Pancreas (tissue), 10 donors: Measurements from ENCODE around the gene ANKRD13A. TPM values are rescaled to one million over a fixed set of nuclear protein-coding genes. Genes with fewer than 3 reads are reported as not detected.
A peak's percentile ranks its signal among the peaks of the same experiment; 100 is the strongest.

ENCODE experiments used
- ATAC-seq, 4 donors: fragments of 200-7000 bp; cut with Tn5 transposase; one replicate each; pipeline versions ENCODE4 v1.8.0 to v1.9.1; 2020; ENCODE audit warnings: mild to moderate bottlenecking in 4 of 4, moderate library complexity in 4 of 4
- DNase-seq, 6 donors: peaks; one replicate each; pipeline ENCODE4 v3.0.0-alpha.2; 2020
- FAIRE-seq: peaks from 2 replicates; lab custom pipeline; 2012; peaks lifted over from hg19 to GRCh38; lab: Jason Lieb, UNC
- H3K27ac ChIP-seq, 4 donors: fragments of 200-600 bp; sonication (generic); 1 replicate in 3 of 4; 2 replicates in 1 of 4; pipeline versions ENCODE4 v1.5.0 to v1.8.0; 2020
- H3K27me3 ChIP-seq, 4 donors: fragments of 200-600 bp; one replicate each; pipeline ENCODE4 v1.8.0; 2021
- H3K36me3 ChIP-seq, 3 donors: fragments of 200-600 bp; sonication (generic) in 1 of 3; one replicate each; pipeline versions ENCODE4 v1.5.0 to v1.8.0; 2020 to 2021
- H3K4me1 ChIP-seq, 3 donors: fragments of 200-600 bp; one replicate each; pipeline ENCODE4 v1.8.0; 2021
- H3K4me3 ChIP-seq, 4 donors: fragments of 200-600 bp; sonication (generic) in 2 of 4; one replicate each; pipeline versions ENCODE4 v1.5.0 to v1.8.0; 2020 to 2021
- H3K9me3 ChIP-seq, 4 donors: fragments of 200-600 bp; one replicate each; pipeline ENCODE4 v1.8.0; 2021
- WGBS, 2 donors: extraction: QIAGEN DNeasy Blood & Tissue Kit; methylation state at CpG; one replicate each; pipeline ENCODE4 v1.1.7; 2013; 5-methylcytosine and 5-hydroxymethylcytosine counted together
- intact Hi-C, 3 donors: fragments of 100-400 bp; cut with DNase I; formaldehyde crosslinking; loops; one replicate each; pipeline versions ENCODE4 v1.11.1 to v1.14.2; 2022
- polyA plus RNA-seq, 2 donors: library from polyadenylated mRNA; stranded (reverse); fragments of 200-250 nt; gene quantifications; one replicate each; pipeline ENCODE4 v1.2.3, GENCODE V29; 2013
- total RNA-seq, 6 donors: library from RNA; stranded (reverse); fragmentation: NEBNext Ultra II Directional in 4 of 6; extraction: Animal tissue kit (Norgen Biotek cat#: 25700) in 4 of 6; gene quantifications; one replicate each; pipeline versions ENCODE4 v1.2.1 to v1.2.4, GENCODE V29; 2021 to 2023
- TF ChIP-seq, protein P1 (sequence below), 4 donors: fragments of 200-600 bp; sonication (generic) in 3 of 4; IDR thresholded peaks; one replicate each; pipeline versions ENCODE4 v1.5.0 to v1.8.0; 2021; ENCODE audit warnings: antibody characterized with exemption in 4 of 4
- donor health status: healthy with polysubstance abuse.
- donor health status: DM: no; HTN: no; CAD: no; lungs with moderate emphysema.
- donor health status: DM: no; HTN: no; CAD: no.
- donor health status: control.
- donor health status: control.
- donor health status: Bipolar disorder and iron deficiency.
- donor health status: DM: yes; HTN: yes; CAD: no.
- donor health status: DM: no; HTN: no; CAD: no.
- donor health status: DM: no; HTN: no; CAD: no.
- donor health status: DM: yes; HTN: yes; CAD: no.

ANKRD13A gene
- total and polyA plus RNA-seq, 8 donors, result 10.7 to 29.7 (median 16.7) TPM

DNA sequence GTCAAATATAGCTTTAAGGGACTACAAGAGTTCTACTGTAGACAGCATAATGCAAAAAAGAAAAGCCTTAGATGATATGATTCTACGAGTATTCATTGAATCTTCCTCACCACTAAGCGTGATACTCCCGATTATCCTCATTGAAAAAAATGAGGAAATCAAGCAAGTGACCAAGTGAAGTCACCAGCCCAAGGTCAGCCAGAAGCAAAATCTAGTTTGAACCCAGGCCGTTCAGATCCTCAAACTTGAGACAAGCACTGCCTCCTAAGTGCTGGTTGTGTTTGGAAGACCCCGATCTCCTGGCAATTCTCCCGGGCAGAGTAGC, 3.9 kb upstream of the ANKRD13A start:
- intact Hi-C loops, result loop anchor here in 1 of 3 donors (10.0 kb wide), 1 partner anchor 51 kb away; no protein-coding TSS in a partner anchor
- H3K27ac ChIP-seq, result peak overlapping the region; percentile 69 to 87 (median 81)

DNA sequence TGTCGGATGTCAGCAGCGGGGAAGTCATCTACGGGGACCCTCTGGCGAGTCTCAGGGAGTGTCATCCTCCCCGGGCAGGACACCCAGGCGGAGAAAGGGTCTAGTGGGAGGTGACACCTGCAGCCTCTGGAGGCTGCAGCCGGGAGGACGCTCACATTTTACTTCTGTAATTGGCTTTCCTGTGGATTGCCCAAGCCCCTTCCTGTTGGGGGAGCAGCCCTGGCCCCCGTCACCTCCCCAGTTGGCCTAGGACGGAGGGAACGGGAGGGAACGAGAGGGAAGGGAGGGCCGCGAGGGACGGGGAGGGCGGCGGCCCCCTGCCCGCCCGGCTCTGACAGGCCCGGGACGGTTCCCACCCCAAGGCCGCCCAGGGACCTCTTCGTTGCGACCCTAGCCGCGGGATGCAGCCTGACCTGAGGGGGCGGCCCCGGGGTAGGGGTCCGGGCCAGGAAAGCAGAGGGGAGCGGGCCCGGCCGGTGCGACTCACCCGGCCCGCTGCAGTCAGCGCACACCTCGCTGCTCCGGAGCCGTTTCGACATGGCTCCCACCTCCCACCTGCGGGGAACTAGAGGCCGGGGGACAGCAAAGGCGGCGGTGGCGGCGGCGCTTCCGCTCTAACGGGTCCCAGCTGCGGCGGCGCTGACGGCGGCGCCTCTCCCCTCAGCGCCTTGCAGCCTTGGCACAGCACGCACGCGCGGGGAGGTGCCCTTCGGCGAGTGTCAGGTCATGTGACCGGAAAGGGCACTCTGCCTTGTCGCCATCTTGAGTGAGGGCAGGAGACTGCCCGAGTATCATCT, 3.3 kb upstream of the ANKRD13A start, which contains the start of gene GIT2:
TSS of gene GIT2 (minus strand) at position 683 of the 797 bp plus-strand sequence. CDS start at position 539, 144 bp downstream.
- ATAC-seq (peak; percentile 80 to 90 (median 85)), DNase-seq (peak; percentile 93 to 98 (median 94)), FAIRE-seq (no peak)
- WGBS, 2 donors, result 0% methylated on average over 50 to 65 of the region's 65 CpGs
- Histone ChIP-seq H3K27me3 (no peaks in the 10 kb centered on the region), H3K4me1 (peaks cover 6 to 35% (median 12%) of the 10 kb centered on the region in 3 donors), H3K4me3 (peak within 1 kb of the TSS; percentile 69 to 99 (median 84)), H3K9me3 (no peaks in the 10 kb centered on the region), H3K36me3 (peaks cover 0 to under 1% (median 0%) of the 10 kb centered on the region in 3 donors), H3K27ac (peak within 1 kb of the TSS; percentile 69 to 87 (median 81))
- TF ChIP-seq, protein P1, sequence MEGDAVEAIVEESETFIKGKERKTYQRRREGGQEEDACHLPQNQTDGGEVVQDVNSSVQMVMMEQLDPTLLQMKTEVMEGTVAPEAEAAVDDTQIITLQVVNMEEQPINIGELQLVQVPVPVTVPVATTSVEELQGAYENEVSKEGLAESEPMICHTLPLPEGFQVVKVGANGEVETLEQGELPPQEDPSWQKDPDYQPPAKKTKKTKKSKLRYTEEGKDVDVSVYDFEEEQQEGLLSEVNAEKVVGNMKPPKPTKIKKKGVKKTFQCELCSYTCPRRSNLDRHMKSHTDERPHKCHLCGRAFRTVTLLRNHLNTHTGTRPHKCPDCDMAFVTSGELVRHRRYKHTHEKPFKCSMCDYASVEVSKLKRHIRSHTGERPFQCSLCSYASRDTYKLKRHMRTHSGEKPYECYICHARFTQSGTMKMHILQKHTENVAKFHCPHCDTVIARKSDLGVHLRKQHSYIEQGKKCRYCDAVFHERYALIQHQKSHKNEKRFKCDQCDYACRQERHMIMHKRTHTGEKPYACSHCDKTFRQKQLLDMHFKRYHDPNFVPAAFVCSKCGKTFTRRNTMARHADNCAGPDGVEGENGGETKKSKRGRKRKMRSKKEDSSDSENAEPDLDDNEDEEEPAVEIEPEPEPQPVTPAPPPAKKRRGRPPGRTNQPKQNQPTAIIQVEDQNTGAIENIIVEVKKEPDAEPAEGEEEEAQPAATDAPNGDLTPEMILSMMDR (IDR thresholded peaks at IDR 0.05), result no peak
- intact Hi-C loops, result loop anchor here in 1 of 3 donors (10.0 kb wide), 1 partner anchor 51 kb away; no protein-coding TSS in a partner anchor

More for the DNA sequence above, 3.9 kb upstream of the ANKRD13A start:
- TF ChIP-seq, protein P1 (IDR thresholded peaks at IDR 0.05), result no peak
- DNase-seq (no peak), ATAC-seq (peak; percentile 1 to 16 (median 6)), FAIRE-seq (no peak)
- Histone ChIP-seq H3K4me1 (peaks cover 6 to 35% (median 17%) of the 10 kb centered on the region in 3 donors), H3K9me3 (no peaks in the 10 kb centered on the region), H3K27me3 (no peaks in the 10 kb centered on the region), H3K4me3 (peak overlapping the region; percentile 69 to 99 (median 84)), H3K36me3 (peaks cover 1 to 5% (median 4%) of the 10 kb centered on the region in 3 donors)
- WGBS, 2 donors, result 0% methylated on average over 6 of the region's 6 CpGs

DNA sequence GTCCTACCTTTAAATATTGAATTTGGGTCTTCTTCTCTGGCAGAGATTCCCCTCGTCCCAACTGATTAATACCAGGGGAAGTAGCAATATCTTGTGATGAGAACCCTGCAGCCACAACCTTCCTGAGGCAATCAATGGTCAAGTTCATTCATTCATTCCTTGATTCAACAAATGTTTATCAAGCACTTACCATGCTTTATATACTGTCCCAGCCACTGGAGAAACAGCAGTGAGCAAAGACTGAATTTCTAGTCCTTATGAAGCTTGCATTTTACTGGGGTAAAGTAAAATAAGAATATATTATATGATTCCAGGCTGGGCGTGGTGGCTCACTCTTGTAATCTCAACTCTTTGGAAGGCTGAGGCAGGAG, 2.8 kb upstream of the ANKRD13A start:
- 49 to 50% methylated on average over 2 of the region's 2 CpGs for WGBS, 2 donors
- intact Hi-C loops, result loop anchor here in 1 of 3 donors (10.0 kb wide), 1 partner anchor 52 kb away; no protein-coding TSS in a partner anchor
- no peaks in the 10 kb centered on the region for H3K9me3 ChIP-seq
- TF ChIP-seq, protein P1 (IDR thresholded peaks at IDR 0.05), result no peak
- FAIRE-seq (no peak), DNase-seq (no peak), ATAC-seq (no peak)
- no peaks in the 10 kb centered on the region for H3K36me3 ChIP-seq
- H3K27ac ChIP-seq, result peak overlapping the region in 2 of 4 donors; percentile 86 to 87
- peak overlapping the region; percentile 69 to 99 (median 84) for H3K4me3 ChIP-seq
- no peaks in the 10 kb centered on the region for H3K27me3 ChIP-seq
- peaks cover 6 to 40% (median 12%) of the 10 kb centered on the region in 3 donors for H3K4me1 ChIP-seq

DNA sequence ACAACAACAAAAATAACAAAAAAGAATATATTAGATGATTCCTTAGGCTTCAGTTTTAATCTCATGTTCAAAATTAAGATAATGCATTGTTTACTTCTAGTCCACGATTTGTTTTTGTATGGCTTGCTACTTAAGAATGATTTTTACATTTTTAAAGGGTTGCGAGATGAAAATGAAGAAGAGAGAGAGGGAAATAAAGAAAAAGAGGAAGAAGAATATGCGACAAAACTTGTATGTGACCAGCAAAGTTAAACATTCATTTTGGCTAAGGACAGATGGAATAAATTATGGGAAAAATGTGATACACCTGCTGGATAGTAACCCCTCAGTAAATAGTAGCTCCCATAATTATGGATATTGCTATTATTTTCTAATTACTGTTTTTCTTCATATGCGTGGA, 1.8 kb upstream of the ANKRD13A start:
- no peaks in the 10 kb centered on the region for H3K36me3 ChIP-seq
- intact Hi-C loops, result loop anchor here in 1 of 3 donors (10.0 kb wide), 1 partner anchor 53 kb away; no protein-coding TSS in a partner anchor
- no peak overlapping the region for H3K27ac ChIP-seq
- no peak for ATAC-seq
- peaks cover 4 to 43% (median 12%) of the 10 kb centered on the region in 3 donors for H3K4me1 ChIP-seq
- H3K9me3 ChIP-seq, result no peaks in the 10 kb centered on the region
- DNase-seq, result no peak
- 79 to 84% methylated on average over 4 of the region's 4 CpGs for WGBS, 2 donors
- H3K27me3 ChIP-seq, result no peaks in the 10 kb centered on the region
- no peak for FAIRE-seq
- no peak overlapping the region for H3K4me3 ChIP-seq
- TF ChIP-seq, protein P1 (IDR thresholded peaks at IDR 0.05), result no peak
